K562 (cell line): ENCODE measurements around the gene JUND. TPM values are rescaled to one million over a fixed set of nuclear protein-coding genes. Genes with fewer than 3 reads are reported as not detected.

Source experiments
- BCLAF1 ChIP-seq, 2 experiments: fragments of 450-650 bp in 1 of 2; IDR thresholded peaks; 2 replicates each; pipeline ENCODE4 v1.6.1; 2011 to 2017; ENCODE audit warnings: low read depth in 2 of 2, antibody characterized with exemption in 1 of 2, borderline replicate concordance in 1 of 2, low read length in 1 of 2, mild to moderate bottlenecking in 1 of 2, mixed read lengths in 1 of 2; ENCODE audit not compliant: control insufficient read depth in 1 of 2
- BMI1 ChIP-seq: fragments of 150-350 bp; IDR thresholded peaks from 2 replicates; pipeline ENCODE4 v1.6.1; 2014; ENCODE audit warnings: low read length
- E2F6 ChIP-seq, 2 experiments: IDR thresholded peaks; 2 replicates each; pipeline ENCODE4 v1.6.1; 2011; ENCODE audit warnings: borderline replicate concordance in 1 of 2, control low read depth in 1 of 2, low read depth in 1 of 2, low read length in 1 of 2, mild to moderate bottlenecking in 1 of 2, mixed read lengths in 1 of 2, moderate library complexity in 1 of 2; ENCODE audit not compliant: insufficient read depth in 1 of 2, insufficient read length in 1 of 2, poor library complexity in 1 of 2, severe bottlenecking in 1 of 2; ENCODE audit errors: extremely low read depth in 1 of 2
- IFI16 ChIP-seq: fragments of 250-450 bp; sonication (Bioruptor Pico); IDR thresholded peaks from 2 replicates; pipeline ENCODE4 v2.1.2; 2022; ENCODE audit warnings: mild to moderate bottlenecking, inconsistent platforms
- NRF1 ChIP-seq, 2 experiments: fragments of 450-650 bp; IDR thresholded peaks in 1 of 2; conservative IDR thresholded peaks in 1 of 2; 2 replicates each; pipeline ENCODE4 v1.6.1; 2014; ENCODE audit warnings: mild to moderate bottlenecking in 2 of 2
- POLR2G ChIP-seq: fragments of 200-400 bp; formaldehyde crosslinking; IDR thresholded peaks from 2 replicates; pipeline ENCODE4 v1.6.1; 2017; ENCODE audit warnings: low read depth, mild to moderate bottlenecking, antibody characterized with exemption, low read length, moderate library complexity
- PRMT5 ChIP-seq: sonication (generic); formaldehyde crosslinking; IDR thresholded peaks from 2 replicates; pipeline ENCODE4 v1.5.0; 2020; ENCODE audit warnings: missing genetic modification reagents
- SLC30A9 ChIP-seq: fragments of 250-450 bp; sonication (Bioruptor Pico); IDR thresholded peaks from 2 replicates; pipeline ENCODE4 v1.8.0; 2022; ENCODE audit warnings: mild to moderate bottlenecking, moderate library complexity
- SRSF7 ChIP-seq: fragments of 200-400 bp; formaldehyde crosslinking; optimal IDR thresholded peaks from 2 replicates; pipeline ENCODE3; 2017; ENCODE audit warnings: mild to moderate bottlenecking, low read depth, low read length
- TOE1 ChIP-seq, 2 experiments: fragments of 450-650 bp in 1 of 2; sonication (generic) in 1 of 2; formaldehyde crosslinking in 1 of 2; IDR thresholded peaks; 2 replicates each; pipeline versions ENCODE4 v1.7.1 to v1.8.0; 2016 to 2022; ENCODE audit warnings: borderline replicate concordance in 2 of 2, mild to moderate bottlenecking in 2 of 2, antibody characterized with exemption in 1 of 2, inconsistent platforms in 1 of 2, low read depth in 1 of 2, missing genetic modification reagents in 1 of 2, moderate library complexity in 1 of 2
- U2AF2 ChIP-seq: fragments of 200-400 bp; formaldehyde crosslinking; optimal IDR thresholded peaks from 2 replicates; pipeline ENCODE3; 2017; ENCODE audit warnings: low read depth, mild to moderate bottlenecking, low read length
- YBX1 ChIP-seq: fragments of 450-650 bp; IDR thresholded peaks from 2 replicates; pipeline ENCODE4 v1.7.1; 2016; ENCODE audit warnings: mild to moderate bottlenecking
- ZBED1 ChIP-seq: IDR thresholded peaks from 2 replicates; pipeline ENCODE4 v1.6.1; 2014
- ZBTB2 ChIP-seq: fragments of 450-650 bp; IDR thresholded peaks from 2 replicates; pipeline ENCODE4 v1.6.1; 2016; ENCODE audit warnings: antibody characterized with exemption
- ZBTB7A ChIP-seq: IDR thresholded peaks from 2 replicates; pipeline ENCODE4 v1.6.1; 2011; ENCODE audit warnings: low read depth, mild to moderate bottlenecking, low read length, moderate library complexity, borderline replicate concordance; ENCODE audit not compliant: control insufficient read depth
- ZNF165 ChIP-seq: fragments of 250-450 bp; sonication (Bioruptor Pico); IDR thresholded peaks from 2 replicates; pipeline ENCODE4 v1.4.0; 2020; ENCODE audit warnings: borderline replicate concordance
- polyA plus RNA-seq, 8 experiments: library from polyadenylated mRNA; depleted of rRNA in 4 of 8; stranded (reverse) in 5 of 8; unstranded in 3 of 8; fragments of >200 nt; fragmentation: Nextera tagmentation in 2 of 8; fragmentation: Illumina TruSeq in 1 of 8; extraction: Ambion mirVana in 2 of 8; extraction: Trizol in 1 of 8; gene quantifications; 2 replicates each; pipeline versions ENCODE4 v1.2.1 to v1.2.3, GENCODE V29; 2011 to 2014; ENCODE audit warnings: inconsistent platforms in 1 of 8, missing spikeins in 1 of 8
- total RNA-seq, 7 experiments: library from RNA; depleted of rRNA in 6 of 7; stranded (reverse); fragments of >200 nt in 6 of 7; fragmentation: Illumina TruSeq in 2 of 7; extraction: Trizol in 2 of 7; gene quantifications; 2 replicates each; pipeline versions ENCODE4 v1.2.1 to v1.2.3, GENCODE V29; 2011 to 2021; ENCODE audit warnings: low replicate concordance in 1 of 7
- TF ChIP-seq, protein P1 (sequence below), 2 experiments: fragments of 200-800 bp in 1 of 2; sonication (Bioruptor generic) in 1 of 2; sonication (generic) in 1 of 2; formaldehyde crosslinking in 1 of 2; IDR thresholded peaks in 1 of 2; conservative IDR thresholded peaks in 1 of 2; 2 replicates each; pipeline versions ENCODE4 v1.5.0 to v1.6.1; 2016 to 2020; ENCODE audit warnings: missing compliant biosample characterization in 1 of 2, missing genetic modification characterization in 1 of 2, missing genetic modification reagents in 1 of 2

The JUND gene
- total and polyA plus RNA-seq, 9 of the 15 experiments (the other 6 are each of a cell fraction or from before 2014, with no cell fraction given) = 6.4 to 286 (median 42.3) TPM

GRCh38 chr19:18280247-18281081 is 958 bp downstream of the JUND start (continued):
- TF ChIP-seq BCLAF1 (IDR thresholded peaks at IDR 0.05; ENCODE audit: borderline replicate concordance in 1 of 2, control insufficient read depth in 1 of 2, low read depth in 2 of 2, low read length in 1 of 2) = peak in 1 of 2 experiments; percentile 48; a peak in 1 of 4 replicates
- peak; percentile 80 for TF ChIP-seq ZBTB2
- peak in 1 of 2 experiments; percentile 29 for TF ChIP-seq E2F6 (IDR thresholded peaks at IDR 0.05; ENCODE audit: borderline replicate concordance in 1 of 2, extremely low read depth in 1 of 2, insufficient read depth in 1 of 2, insufficient read length in 1 of 2, low read depth in 1 of 2, low read length in 1 of 2, poor library complexity in 1 of 2, severe bottlenecking in 1 of 2)
- TF ChIP-seq SRSF7 = no peak
- TF ChIP-seq ZBED1 = peak; percentile 77
- peak; percentile 84; the same call in 1 of the 2 replicates for TF ChIP-seq ZBTB7A
- no peak for TF ChIP-seq SLC30A9 (CRISPR knock-in tag)
- no peak for TF ChIP-seq ZNF165 (CRISPR knock-in tag)
- 0 out of 2 replicates have a peak, but pooled peaks have one; percentile 2 for TF ChIP-seq PRMT5 (CRISPR knock-in tag)
- TF ChIP-seq YBX1 = no peak
- TF ChIP-seq BMI1 = no peak
- TF ChIP-seq U2AF2 = no peak
- peak; percentile 95 to 96 for TF ChIP-seq NRF1 (conservative IDR thresholded peaks at IDR 0.05 in 1 of 2, IDR thresholded peaks at IDR 0.05 in 1 of 2)
- no peak for TF ChIP-seq TOE1 (IDR thresholded peaks at IDR 0.05; ENCODE audit: borderline replicate concordance)
- TF ChIP-seq TOE1 (CRISPR knock-in tag; IDR thresholded peaks at IDR 0.05; ENCODE audit: borderline replicate concordance, low read depth) = peak; percentile 2; the same call in 1 of the 2 replicates
- peak; percentile 79 for TF ChIP-seq POLR2G
- TF ChIP-seq, protein P1, sequence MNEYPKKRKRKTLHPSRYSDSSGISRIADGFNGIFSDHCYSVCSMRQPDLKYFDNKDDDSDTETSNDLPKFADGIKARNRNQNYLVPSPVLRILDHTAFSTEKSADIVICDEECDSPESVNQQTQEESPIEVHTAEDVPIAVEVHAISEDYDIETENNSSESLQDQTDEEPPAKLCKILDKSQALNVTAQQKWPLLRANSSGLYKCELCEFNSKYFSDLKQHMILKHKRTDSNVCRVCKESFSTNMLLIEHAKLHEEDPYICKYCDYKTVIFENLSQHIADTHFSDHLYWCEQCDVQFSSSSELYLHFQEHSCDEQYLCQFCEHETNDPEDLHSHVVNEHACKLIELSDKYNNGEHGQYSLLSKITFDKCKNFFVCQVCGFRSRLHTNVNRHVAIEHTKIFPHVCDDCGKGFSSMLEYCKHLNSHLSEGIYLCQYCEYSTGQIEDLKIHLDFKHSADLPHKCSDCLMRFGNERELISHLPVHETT (CRISPR knock-in tag; conservative IDR thresholded peaks at IDR 0.05 in 1 of 2, IDR thresholded peaks at IDR 0.05 in 1 of 2) = no peak
- no peak for TF ChIP-seq IFI16 (CRISPR knock-in tag)
